Endothelial cell of umbilical vein (primary cell): Measurements from ENCODE around the gene CISD2. TPM values are rescaled to one million over a fixed set of nuclear protein-coding genes. Genes with fewer than 3 reads are reported as not detected.

ENCODE experiments used
- BruUV-seq: library from RNA; stranded (reverse); fragments of 400-500 nt; replicated peaks from 2 replicates; lab custom pipeline; 2021; lab: Mats Ljungman, UMichigan
- CTCF ChIA-PET: fragments of 300-600, 350-600 bp; sonication (Branson Sonifier 250); formaldehyde crosslinking; loops from one replicate; lab custom pipeline; 2021; ENCODE audit warnings: antibody characterized with exemption, inconsistent platforms; lab: Charles Lee
- POLR2A ChIA-PET: fragments of 300-600, 350-600 bp; sonication (Branson Sonifier 250); formaldehyde crosslinking; loops from one replicate; lab custom pipeline; 2021; ENCODE audit warnings: antibody characterized with exemption, inconsistent platforms; lab: Charles Lee
- DNase-seq: peaks from one replicate; pipeline ENCODE4 v3.0.0-alpha.2; 2011; ENCODE audit warnings: low read depth, low spot score
- FAIRE-seq: peaks from 2 replicates; lab custom pipeline; 2011; peaks lifted over from hg19 to GRCh38; lab: Jason Lieb, UNC
- H2AFZ ChIP-seq: 2 replicates; pipeline ENCODE4 v1.6.0; 2012; ENCODE audit warnings: low read depth, low read length, control low read depth, inconsistent platforms
- H3K27ac ChIP-seq: 2 replicates; pipeline ENCODE4 v1.5.1; 2011; ENCODE audit warnings: low read depth, mild to moderate bottlenecking, control low read depth, low read length, moderate library complexity; ENCODE audit not compliant: insufficient read depth
- H3K27me3 ChIP-seq, 2 experiments: 2 replicates each; pipeline versions ENCODE4 v1.6.0 to v1.6.1; 2011; ENCODE audit warnings: low read length in 2 of 2, mixed read lengths in 1 of 2; ENCODE audit not compliant: control insufficient read depth in 2 of 2, insufficient read depth in 2 of 2
- H3K36me3 ChIP-seq, 2 experiments: 2 replicates in 1 of 2; 3 replicates in 1 of 2; pipeline ENCODE4 v1.5.1; 2011; ENCODE audit warnings: low read length in 2 of 2, mild to moderate bottlenecking in 1 of 2, moderate library complexity in 1 of 2; ENCODE audit not compliant: control insufficient read depth in 2 of 2, insufficient read depth in 2 of 2; ENCODE audit errors: extremely low read depth in 1 of 2
- H3K4me1 ChIP-seq: 3 replicates; pipeline ENCODE4 v1.5.1; 2011; ENCODE audit warnings: mild to moderate bottlenecking, low read length; ENCODE audit not compliant: control insufficient read depth, insufficient read depth; ENCODE audit errors: extremely low read depth
- H3K4me2 ChIP-seq: 2 replicates; pipeline ENCODE4 v1.6.1; 2011; ENCODE audit warnings: low read length, control low read depth, mixed read lengths; ENCODE audit not compliant: insufficient read depth
- H3K4me3 ChIP-seq, 3 experiments: fragments of 200-600 bp in 1 of 3; sonication (generic), shearing (Covaris generic) in 1 of 3; replicated peaks in 1 of 3; 2 replicates each; pipeline ENCODE4 v1.5.1; 2011 to 2016; ENCODE audit warnings: control low read depth in 3 of 3, low read length in 3 of 3, mild to moderate bottlenecking in 2 of 3, inconsistent platforms in 1 of 3, low read depth in 1 of 3, moderate library complexity in 1 of 3; ENCODE audit not compliant: insufficient read depth in 1 of 3
- H3K79me2 ChIP-seq: 2 replicates; pipeline ENCODE4 v1.6.0; 2012; ENCODE audit warnings: low read length, inconsistent platforms; ENCODE audit not compliant: control insufficient read depth, insufficient read depth
- H3K9ac ChIP-seq: replicated peaks from 2 replicates; pipeline ENCODE3; 2011; ENCODE audit warnings: low read length, control low read depth; ENCODE audit not compliant: insufficient read depth; ENCODE audit errors: extremely low read depth
- H3K9me1 ChIP-seq: replicated peaks from 3 replicates; pipeline ENCODE4 v1.6.0; 2011; ENCODE audit warnings: mild to moderate bottlenecking, low read length; ENCODE audit not compliant: control insufficient read depth, insufficient read depth; ENCODE audit errors: extremely low read depth
- H3K9me3 ChIP-seq: replicated peaks from 2 replicates; pipeline ENCODE4 v1.5.1; 2012; ENCODE audit warnings: low read length, inconsistent platforms; ENCODE audit not compliant: control insufficient read depth, insufficient read depth
- H4K20me1 ChIP-seq: replicated peaks from 2 replicates; pipeline ENCODE3; 2011; ENCODE audit warnings: mild to moderate bottlenecking, low read length; ENCODE audit not compliant: control insufficient read depth, insufficient read depth; ENCODE audit errors: extremely low read depth
- EZH2 ChIP-seq: IDR thresholded peaks from 2 replicates; pipeline ENCODE4 v1.6.1; 2012; ENCODE audit warnings: borderline replicate concordance, low read depth, mild to moderate bottlenecking, moderate library complexity, low read length, inconsistent platforms; ENCODE audit not compliant: severe bottlenecking
- FOS ChIP-seq: IDR thresholded peaks from 2 replicates; pipeline ENCODE4 v1.6.1; 2011; ENCODE audit warnings: mild to moderate bottlenecking, low read length, moderate library complexity, borderline replicate concordance; ENCODE audit not compliant: insufficient read depth
- GATA2 ChIP-seq: IDR thresholded peaks from 2 replicates; pipeline ENCODE4 v1.7.0; 2011; ENCODE audit warnings: low read depth, mild to moderate bottlenecking, moderate library complexity, mixed read lengths, low read length; ENCODE audit not compliant: insufficient read length, insufficient read depth
- JUN ChIP-seq: IDR thresholded peaks from 2 replicates; pipeline ENCODE4 v1.6.1; 2011; ENCODE audit warnings: borderline replicate concordance, low read depth; ENCODE audit not compliant: insufficient read length, insufficient read depth
- MYC ChIP-seq: IDR thresholded peaks from one replicate; pipeline ENCODE4 v1.6.1; 2011; ENCODE audit warnings: mild to moderate bottlenecking, low read depth, low read length
- POLR2A ChIP-seq: IDR thresholded peaks from 2 replicates; pipeline ENCODE4 v1.6.1; 2012; ENCODE audit warnings: low read depth, mild to moderate bottlenecking, control low read depth, low read length
- POLR2AphosphoS5 ChIP-seq: IDR thresholded peaks from 2 replicates; pipeline ENCODE4 v1.6.1; 2012; ENCODE audit warnings: low read depth, mild to moderate bottlenecking, control low read depth, low read length, moderate library complexity; ENCODE audit not compliant: insufficient read depth
- dilution Hi-C: fragments of 300-500 bp; cut with MboI; formaldehyde crosslinking; loops from one replicate; pipeline ENCODE4 v1.15.0; 2019; ENCODE audit warnings: low sequenced_read_pairs; ENCODE audit not compliant: extremely low pct_ligation_motif_present
- intact Hi-C: fragments of 100-400 bp; cut with micrococcal nuclease; formaldehyde crosslinking; loops from one replicate; pipeline ENCODE4 v1.10.0; 2022
- polyA plus RNA-seq, 4 experiments: library from polyadenylated mRNA; depleted of rRNA in 3 of 4; stranded (reverse) in 3 of 4; unstranded in 1 of 4; fragments of >200 nt; gene quantifications; 2 replicates each; pipeline versions ENCODE4 v1.2.1 to v1.2.3, GENCODE V29; 2011 to 2012; ENCODE audit warnings: missing spikeins in 1 of 4
- total RNA-seq: library from RNA; stranded (reverse); gene quantifications from 2 replicates; pipeline ENCODE4 v1.2.3, GENCODE V29; 2021
- TF ChIP-seq, protein P1 (sequence below), 2 donors: IDR thresholded peaks; 1 replicate in 1 of 2; 2 replicates in 1 of 2; pipeline ENCODE4 v1.5.1; 2011; ENCODE audit warnings: low read length in 2 of 2, mild to moderate bottlenecking in 2 of 2, moderate library complexity in 2 of 2, control low read depth in 1 of 2, inconsistent platforms in 1 of 2, low read depth in 1 of 2; ENCODE audit not compliant: insufficient read depth in 1 of 2; ENCODE audit errors: extremely low read depth in 1 of 2
- TF ChIP-seq, protein P2 (sequence below): IDR thresholded peaks from 2 replicates; pipeline ENCODE4 v1.6.1; 2011; ENCODE audit not compliant: insufficient read depth, insufficient read length

CISD2 gene
- total and polyA plus RNA-seq, 2 donors (not counting 3 experiments of a cell fraction or from before 2014, with no cell fraction given) = 14.6 to 28.4 TPM

DNA sequence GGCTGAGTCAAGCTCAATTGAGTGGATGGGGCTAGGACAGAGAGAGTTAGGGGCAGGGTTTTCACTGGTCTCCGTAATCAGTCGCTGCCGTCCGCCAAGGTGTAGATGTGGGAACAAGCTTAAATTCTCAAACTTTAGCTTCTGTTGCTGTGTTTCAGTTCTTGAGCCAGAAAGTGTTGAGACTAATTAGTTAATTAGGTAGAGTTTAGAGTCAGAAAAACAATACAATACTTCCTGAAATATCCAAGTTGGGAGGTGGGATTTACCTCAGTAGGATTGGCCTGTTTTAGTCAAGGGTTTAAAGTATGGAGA, 40.3 kb upstream of the CISD2 start:
- dilution Hi-C loops = no loop called here
- Histone ChIP-seq H3K4me1 (peaks cover 23% of the 10 kb centered on the region), H3K4me2 (peak overlapping the region; percentile 73), H3K27ac (peak overlapping the region; percentile 98), H4K20me1 (peaks cover 5% of the 10 kb centered on the region), H3K9me1 (no peaks in the 10 kb centered on the region), H3K9me3 (no peaks in the 10 kb centered on the region), H3K4me3 (peak overlapping the region; percentile 5 to 61 (median 56)), H3K79me2 (peaks cover 34% of the 10 kb centered on the region), H3K36me3 (peaks cover 0 to 3% of the 10 kb centered on the region in 2 experiments), H3K27me3 (no peaks in the 10 kb centered on the region), H3K9ac (peak overlapping the region; percentile 100), H2AFZ (peak overlapping the region; percentile 42)
- TSS peak; percentile 35 for BruUV-seq
- no peak for DNase-seq
- no peak for FAIRE-seq
- CTCF ChIA-PET = interaction anchor here (0.8 to 2.5 kb wide), 15 partner anchors 11 to 408 kb away, joined by 3 to 15 read pairs (median 4); partner anchors contain the start of gene CISD2
- TF ChIP-seq, protein P1, sequence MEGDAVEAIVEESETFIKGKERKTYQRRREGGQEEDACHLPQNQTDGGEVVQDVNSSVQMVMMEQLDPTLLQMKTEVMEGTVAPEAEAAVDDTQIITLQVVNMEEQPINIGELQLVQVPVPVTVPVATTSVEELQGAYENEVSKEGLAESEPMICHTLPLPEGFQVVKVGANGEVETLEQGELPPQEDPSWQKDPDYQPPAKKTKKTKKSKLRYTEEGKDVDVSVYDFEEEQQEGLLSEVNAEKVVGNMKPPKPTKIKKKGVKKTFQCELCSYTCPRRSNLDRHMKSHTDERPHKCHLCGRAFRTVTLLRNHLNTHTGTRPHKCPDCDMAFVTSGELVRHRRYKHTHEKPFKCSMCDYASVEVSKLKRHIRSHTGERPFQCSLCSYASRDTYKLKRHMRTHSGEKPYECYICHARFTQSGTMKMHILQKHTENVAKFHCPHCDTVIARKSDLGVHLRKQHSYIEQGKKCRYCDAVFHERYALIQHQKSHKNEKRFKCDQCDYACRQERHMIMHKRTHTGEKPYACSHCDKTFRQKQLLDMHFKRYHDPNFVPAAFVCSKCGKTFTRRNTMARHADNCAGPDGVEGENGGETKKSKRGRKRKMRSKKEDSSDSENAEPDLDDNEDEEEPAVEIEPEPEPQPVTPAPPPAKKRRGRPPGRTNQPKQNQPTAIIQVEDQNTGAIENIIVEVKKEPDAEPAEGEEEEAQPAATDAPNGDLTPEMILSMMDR (IDR thresholded peaks at IDR 0.05; ENCODE audit: extremely low read depth in 1 of 2, insufficient read depth in 1 of 2, low read depth in 1 of 2, low read length in 2 of 2) = no peak
- TF ChIP-seq POLR2A (no peak), JUN (no peak)
- POLR2A ChIA-PET = interaction anchor here (0.6 to 2.8 kb wide), 11 partner anchors 8 to 398 kb away, joined by 3 to 35 read pairs (median 4); partner anchors contain the start of genes CISD2 and MANBA
- intact Hi-C loops = loop anchor here (1.0 to 5.0 kb wide), 7 partner anchors 40 to 483 kb away; partner anchors contain the start of genes MANBA, SLC39A8 and SLC9B1

DNA sequence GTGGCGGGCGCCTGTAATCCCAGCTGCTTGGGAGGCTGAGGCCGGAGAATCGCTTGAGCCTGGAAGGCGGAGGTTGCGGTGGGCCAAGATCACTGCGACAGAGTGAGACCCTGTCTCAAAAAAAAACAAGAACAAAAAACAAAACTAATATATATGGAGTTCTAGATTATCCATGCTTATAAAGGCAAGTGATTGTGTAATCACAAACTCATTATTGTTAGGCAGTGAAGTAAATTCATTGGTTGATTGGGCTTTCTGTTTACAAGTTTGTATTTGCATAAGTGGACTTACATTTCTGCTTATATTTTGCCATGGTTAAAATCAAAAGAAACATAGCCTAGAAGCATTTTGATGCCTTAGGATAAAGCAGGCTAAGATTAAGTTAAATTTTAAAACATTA, 39.0 kb upstream of the CISD2 start:
- TF ChIP-seq, protein P1 (IDR thresholded peaks at IDR 0.05; ENCODE audit: extremely low read depth in 1 of 2, insufficient read depth in 1 of 2, low read depth in 1 of 2, low read length in 2 of 2) = no peak
- TF ChIP-seq EZH2 (no peak), GATA2 (no peak), MYC (no peak), POLR2AphosphoS5 (no peak), FOS (no peak), POLR2A (no peak), JUN (no peak)
- TF ChIP-seq, protein P2, sequence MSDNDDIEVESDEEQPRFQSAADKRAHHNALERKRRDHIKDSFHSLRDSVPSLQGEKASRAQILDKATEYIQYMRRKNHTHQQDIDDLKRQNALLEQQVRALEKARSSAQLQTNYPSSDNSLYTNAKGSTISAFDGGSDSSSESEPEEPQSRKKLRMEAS = no peak
- Histone ChIP-seq H3K9me3 (no peaks in the 10 kb centered on the region), H3K4me1 (peaks cover 10% of the 10 kb centered on the region), H3K4me3 (no peak overlapping the region), H3K27me3 (no peaks in the 10 kb centered on the region), H3K9ac (no peak overlapping the region), H3K9me1 (no peaks in the 10 kb centered on the region), H4K20me1 (no peaks in the 10 kb centered on the region), H3K4me2 (no peak overlapping the region), H2AFZ (no peak overlapping the region), H3K79me2 (peaks cover 20% of the 10 kb centered on the region), H3K36me3 (no peaks in the 10 kb centered on the region), H3K27ac (no peak overlapping the region)
- ChIA-PET POLR2A (no interaction called here), CTCF (no interaction called here)
- intact Hi-C loops (loop anchor here (2.0 to 5.0 kb wide), 4 partner anchors 41 to 327 kb away; partner anchors contain the start of gene MANBA), dilution Hi-C loops (no loop called here)
- FAIRE-seq (no peak), DNase-seq (no peak)
- BruUV-seq = no TSS peak
